Endothelial cell of umbilical vein (primary cell): ENCODE results near the gene CCDC9B. TPM values are rescaled to one million over a fixed set of nuclear protein-coding genes. Genes with fewer than 3 reads are reported as not detected.

Source experiments
- BruUV-seq: library from RNA; stranded (reverse); fragments of 400-500 nt; replicated peaks from 2 replicates; lab custom pipeline; 2021; lab: Mats Ljungman, UMichigan
- CTCF ChIA-PET: fragments of 300-600, 350-600 bp; sonication (Branson Sonifier 250); formaldehyde crosslinking; loops from one replicate; lab custom pipeline; 2021; ENCODE audit warnings: antibody characterized with exemption, inconsistent platforms; lab: Charles Lee
- POLR2A ChIA-PET: fragments of 300-600, 350-600 bp; sonication (Branson Sonifier 250); formaldehyde crosslinking; loops from one replicate; lab custom pipeline; 2021; ENCODE audit warnings: antibody characterized with exemption, inconsistent platforms; lab: Charles Lee
- DNase-seq: peaks from one replicate; pipeline ENCODE4 v3.0.0-alpha.2; 2011; ENCODE audit warnings: low read depth, low spot score
- FAIRE-seq: peaks from 2 replicates; lab custom pipeline; 2011; peaks lifted over from hg19 to GRCh38; lab: Jason Lieb, UNC
- H2AFZ ChIP-seq: 2 replicates; pipeline ENCODE4 v1.6.0; 2012; ENCODE audit warnings: low read depth, low read length, control low read depth, inconsistent platforms
- H3K27ac ChIP-seq: 2 replicates; pipeline ENCODE4 v1.5.1; 2011; ENCODE audit warnings: low read depth, mild to moderate bottlenecking, control low read depth, low read length, moderate library complexity; ENCODE audit not compliant: insufficient read depth
- H3K27me3 ChIP-seq, 2 experiments: 2 replicates each; pipeline versions ENCODE4 v1.6.0 to v1.6.1; 2011; ENCODE audit warnings: low read length in 2 of 2, mixed read lengths in 1 of 2; ENCODE audit not compliant: control insufficient read depth in 2 of 2, insufficient read depth in 2 of 2
- H3K36me3 ChIP-seq, 2 experiments: 2 replicates in 1 of 2; 3 replicates in 1 of 2; pipeline ENCODE4 v1.5.1; 2011; ENCODE audit warnings: low read length in 2 of 2, mild to moderate bottlenecking in 1 of 2, moderate library complexity in 1 of 2; ENCODE audit not compliant: control insufficient read depth in 2 of 2, insufficient read depth in 2 of 2; ENCODE audit errors: extremely low read depth in 1 of 2
- H3K4me1 ChIP-seq: 3 replicates; pipeline ENCODE4 v1.5.1; 2011; ENCODE audit warnings: mild to moderate bottlenecking, low read length; ENCODE audit not compliant: control insufficient read depth, insufficient read depth; ENCODE audit errors: extremely low read depth
- H3K4me2 ChIP-seq: 2 replicates; pipeline ENCODE4 v1.6.1; 2011; ENCODE audit warnings: low read length, control low read depth, mixed read lengths; ENCODE audit not compliant: insufficient read depth
- H3K4me3 ChIP-seq, 3 experiments: fragments of 200-600 bp in 1 of 3; sonication (generic), shearing (Covaris generic) in 1 of 3; replicated peaks in 1 of 3; 2 replicates each; pipeline ENCODE4 v1.5.1; 2011 to 2016; ENCODE audit warnings: control low read depth in 3 of 3, low read length in 3 of 3, mild to moderate bottlenecking in 2 of 3, inconsistent platforms in 1 of 3, low read depth in 1 of 3, moderate library complexity in 1 of 3; ENCODE audit not compliant: insufficient read depth in 1 of 3
- H3K79me2 ChIP-seq: 2 replicates; pipeline ENCODE4 v1.6.0; 2012; ENCODE audit warnings: low read length, inconsistent platforms; ENCODE audit not compliant: control insufficient read depth, insufficient read depth
- H3K9ac ChIP-seq: replicated peaks from 2 replicates; pipeline ENCODE3; 2011; ENCODE audit warnings: low read length, control low read depth; ENCODE audit not compliant: insufficient read depth; ENCODE audit errors: extremely low read depth
- H3K9me1 ChIP-seq: replicated peaks from 3 replicates; pipeline ENCODE4 v1.6.0; 2011; ENCODE audit warnings: mild to moderate bottlenecking, low read length; ENCODE audit not compliant: control insufficient read depth, insufficient read depth; ENCODE audit errors: extremely low read depth
- H3K9me3 ChIP-seq: replicated peaks from 2 replicates; pipeline ENCODE4 v1.5.1; 2012; ENCODE audit warnings: low read length, inconsistent platforms; ENCODE audit not compliant: control insufficient read depth, insufficient read depth
- H4K20me1 ChIP-seq: replicated peaks from 2 replicates; pipeline ENCODE3; 2011; ENCODE audit warnings: mild to moderate bottlenecking, low read length; ENCODE audit not compliant: control insufficient read depth, insufficient read depth; ENCODE audit errors: extremely low read depth
- EZH2 ChIP-seq: IDR thresholded peaks from 2 replicates; pipeline ENCODE4 v1.6.1; 2012; ENCODE audit warnings: borderline replicate concordance, low read depth, mild to moderate bottlenecking, moderate library complexity, low read length, inconsistent platforms; ENCODE audit not compliant: severe bottlenecking
- FOS ChIP-seq: IDR thresholded peaks from 2 replicates; pipeline ENCODE4 v1.6.1; 2011; ENCODE audit warnings: mild to moderate bottlenecking, low read length, moderate library complexity, borderline replicate concordance; ENCODE audit not compliant: insufficient read depth
- GATA2 ChIP-seq: IDR thresholded peaks from 2 replicates; pipeline ENCODE4 v1.7.0; 2011; ENCODE audit warnings: low read depth, mild to moderate bottlenecking, moderate library complexity, mixed read lengths, low read length; ENCODE audit not compliant: insufficient read length, insufficient read depth
- JUN ChIP-seq: IDR thresholded peaks from 2 replicates; pipeline ENCODE4 v1.6.1; 2011; ENCODE audit warnings: borderline replicate concordance, low read depth; ENCODE audit not compliant: insufficient read length, insufficient read depth
- MYC ChIP-seq: IDR thresholded peaks from one replicate; pipeline ENCODE4 v1.6.1; 2011; ENCODE audit warnings: mild to moderate bottlenecking, low read depth, low read length
- POLR2A ChIP-seq: IDR thresholded peaks from 2 replicates; pipeline ENCODE4 v1.6.1; 2012; ENCODE audit warnings: low read depth, mild to moderate bottlenecking, control low read depth, low read length
- POLR2AphosphoS5 ChIP-seq: IDR thresholded peaks from 2 replicates; pipeline ENCODE4 v1.6.1; 2012; ENCODE audit warnings: low read depth, mild to moderate bottlenecking, control low read depth, low read length, moderate library complexity; ENCODE audit not compliant: insufficient read depth
- dilution Hi-C: fragments of 300-500 bp; cut with MboI; formaldehyde crosslinking; loops from one replicate; pipeline ENCODE4 v1.15.0; 2019; ENCODE audit warnings: low sequenced_read_pairs; ENCODE audit not compliant: extremely low pct_ligation_motif_present
- intact Hi-C: fragments of 100-400 bp; cut with micrococcal nuclease; formaldehyde crosslinking; loops from one replicate; pipeline ENCODE4 v1.10.0; 2022
- polyA plus RNA-seq, 4 experiments: library from polyadenylated mRNA; depleted of rRNA in 3 of 4; stranded (reverse) in 3 of 4; unstranded in 1 of 4; fragments of >200 nt; gene quantifications; 2 replicates each; pipeline versions ENCODE4 v1.2.1 to v1.2.3, GENCODE V29; 2011 to 2012; ENCODE audit warnings: missing spikeins in 1 of 4
- total RNA-seq: library from RNA; stranded (reverse); gene quantifications from 2 replicates; pipeline ENCODE4 v1.2.3, GENCODE V29; 2021
- TF ChIP-seq, protein P1 (sequence below): IDR thresholded peaks from 2 replicates; pipeline ENCODE4 v1.6.1; 2011; ENCODE audit not compliant: insufficient read depth, insufficient read length
- TF ChIP-seq, protein P2 (sequence below), 2 donors: IDR thresholded peaks; 1 replicate in 1 of 2; 2 replicates in 1 of 2; pipeline ENCODE4 v1.5.1; 2011; ENCODE audit warnings: low read length in 2 of 2, mild to moderate bottlenecking in 2 of 2, moderate library complexity in 2 of 2, control low read depth in 1 of 2, inconsistent platforms in 1 of 2, low read depth in 1 of 2; ENCODE audit not compliant: insufficient read depth in 1 of 2; ENCODE audit errors: extremely low read depth in 1 of 2

CCDC9B gene
- total and polyA plus RNA-seq, 2 donors (not counting 3 experiments of a cell fraction or from before 2014, with no cell fraction given): 7.6 to 46.0 TPM

DNA sequence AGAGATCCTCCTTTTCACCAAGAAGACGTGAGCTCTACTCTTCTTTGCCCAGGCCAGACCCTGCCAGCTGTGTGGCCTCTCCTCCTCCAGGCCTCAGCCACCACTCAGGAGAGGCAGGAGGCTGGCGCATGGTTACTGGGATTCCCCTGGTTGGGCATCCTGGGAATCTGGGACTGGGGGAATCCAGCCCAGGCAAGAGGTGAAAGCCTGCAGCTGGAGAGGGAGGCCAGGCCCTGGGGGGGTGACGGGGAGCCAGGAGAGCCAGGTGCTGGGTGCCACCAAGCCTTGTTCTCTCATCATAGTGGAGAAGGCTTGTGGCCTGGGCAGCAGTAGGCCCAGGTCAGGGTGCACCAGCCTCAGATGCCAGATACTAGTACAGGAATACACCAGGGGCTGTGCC is 6.2 kb downstream of the CCDC9B start:
- Histone ChIP-seq H3K9me3 (no peaks in the 10 kb centered on the region), H3K79me2 (peaks cover 5% of the 10 kb centered on the region), H2AFZ (peak overlapping the region; percentile 70), H3K36me3 (peaks cover 0 to 8% of the 10 kb centered on the region in 2 experiments), H3K9me1 (no peaks in the 10 kb centered on the region), H3K27ac (peak overlapping the region; percentile 80), H3K4me2 (no peak overlapping the region), H3K4me3 (no peak overlapping the region), H3K9ac (peak overlapping the region; percentile 31), H3K4me1 (peaks cover 43% of the 10 kb centered on the region), H4K20me1 (no peaks in the 10 kb centered on the region), H3K27me3 (no peaks in the 10 kb centered on the region)
- ChIA-PET CTCF (interaction anchor here (1.0 to 9.1 kb wide), 7 partner anchors 9 to 117 kb away, joined by 3 to 287 read pairs (median 10); partner anchors contain the start of genes INAFM2 and PLCB2), POLR2A (interaction anchor here (0.9 to 2.0 kb wide), 2 partner anchors 9 to 12 kb away, joined by 4 to 11 read pairs; partner anchors contain the start of gene INAFM2)
- no TSS peak for BruUV-seq
- DNase-seq: no peak
- intact Hi-C loops (loop anchor here (1.0 kb wide), 1 partner anchor 11 kb away; the partner anchor contains the start of gene INAFM2), dilution Hi-C loops (no loop called here)
- TF ChIP-seq MYC (no peak), GATA2 (no peak), POLR2AphosphoS5 (no peak), FOS (no peak), JUN (no peak), POLR2A (no peak), EZH2 (no peak)
- TF ChIP-seq, protein P1, sequence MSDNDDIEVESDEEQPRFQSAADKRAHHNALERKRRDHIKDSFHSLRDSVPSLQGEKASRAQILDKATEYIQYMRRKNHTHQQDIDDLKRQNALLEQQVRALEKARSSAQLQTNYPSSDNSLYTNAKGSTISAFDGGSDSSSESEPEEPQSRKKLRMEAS: no peak
- TF ChIP-seq, protein P2, sequence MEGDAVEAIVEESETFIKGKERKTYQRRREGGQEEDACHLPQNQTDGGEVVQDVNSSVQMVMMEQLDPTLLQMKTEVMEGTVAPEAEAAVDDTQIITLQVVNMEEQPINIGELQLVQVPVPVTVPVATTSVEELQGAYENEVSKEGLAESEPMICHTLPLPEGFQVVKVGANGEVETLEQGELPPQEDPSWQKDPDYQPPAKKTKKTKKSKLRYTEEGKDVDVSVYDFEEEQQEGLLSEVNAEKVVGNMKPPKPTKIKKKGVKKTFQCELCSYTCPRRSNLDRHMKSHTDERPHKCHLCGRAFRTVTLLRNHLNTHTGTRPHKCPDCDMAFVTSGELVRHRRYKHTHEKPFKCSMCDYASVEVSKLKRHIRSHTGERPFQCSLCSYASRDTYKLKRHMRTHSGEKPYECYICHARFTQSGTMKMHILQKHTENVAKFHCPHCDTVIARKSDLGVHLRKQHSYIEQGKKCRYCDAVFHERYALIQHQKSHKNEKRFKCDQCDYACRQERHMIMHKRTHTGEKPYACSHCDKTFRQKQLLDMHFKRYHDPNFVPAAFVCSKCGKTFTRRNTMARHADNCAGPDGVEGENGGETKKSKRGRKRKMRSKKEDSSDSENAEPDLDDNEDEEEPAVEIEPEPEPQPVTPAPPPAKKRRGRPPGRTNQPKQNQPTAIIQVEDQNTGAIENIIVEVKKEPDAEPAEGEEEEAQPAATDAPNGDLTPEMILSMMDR (IDR thresholded peaks at IDR 0.05; ENCODE audit: extremely low read depth in 1 of 2, insufficient read depth in 1 of 2, low read depth in 1 of 2, low read length in 2 of 2): no peak
- FAIRE-seq: no peak
